GM21390 (cell line): Measurements from ENCODE around the gene PPP2R2C.

ENCODE experiments used
- ATAC-seq: cut with Tn5 transposase; IDR thresholded peaks from one replicate; pipeline ENCODE4 v1.9.1; 2021; ENCODE audit not compliant: unreplicated experiment

Gene PPP2R2C

GRCh38 chr4:6349896-6350603 is 122.4 kb downstream of the PPP2R2C start:
- no peak for ATAC-seq

- ATAC-seq, result no peak
Measured at GRCh38 chr4:6348408-6348807, 124.0 kb downstream of the PPP2R2C start.

- no peak for ATAC-seq
Measured at GRCh38 chr4:6347511-6348045, 124.8 kb downstream of the PPP2R2C start.

GRCh38 chr4:6346373-6347110 is 125.9 kb downstream of the PPP2R2C start:
- no peak for ATAC-seq

- no peak for ATAC-seq
Measured at GRCh38 chr4:6345866-6346265, 126.5 kb downstream of the PPP2R2C start.

GRCh38 chr4:6345096-6345830 is 127.2 kb downstream of the PPP2R2C start:
- ATAC-seq, result no peak

GRCh38 chr4:6343939-6344408 is 128.4 kb downstream of the PPP2R2C start:
- no peak for ATAC-seq

- no peak for ATAC-seq
Measured at GRCh38 chr4:6342530-6343293, 129.7 kb downstream of the PPP2R2C start.

GRCh38 chr4:6341696-6342095 is 130.7 kb downstream of the PPP2R2C start:
- no peak for ATAC-seq

GRCh38 chr4:6340446-6341015 is 131.9 kb downstream of the PPP2R2C start:
- ATAC-seq, result no peak

GRCh38 chr4:6339818-6340445 is 132.5 kb downstream of the PPP2R2C start:
- ATAC-seq, result no peak

GRCh38 chr4:6338951-6339817 is 133.2 kb downstream of the PPP2R2C start:
- ATAC-seq, result no peak

GRCh38 chr4:6338175-6338950 is 134.1 kb downstream of the PPP2R2C start:
- ATAC-seq, result no peak

GRCh38 chr4:6337331-6337935 is 135.0 kb downstream of the PPP2R2C start:
- no peak for ATAC-seq

GRCh38 chr4:6336166-6336565 is 136.2 kb downstream of the PPP2R2C start:
- ATAC-seq, result no peak

GRCh38 chr4:6335040-6335590 is 137.3 kb downstream of the PPP2R2C start:
- ATAC-seq, result no peak

- no peak for ATAC-seq
Measured at GRCh38 chr4:6334203-6334887, 138.1 kb downstream of the PPP2R2C start.
